HG03575 (cell line): Measurements from ENCODE around the gene PRELID1.
"Not testable (repeated sequence)": the region's sequence is repeated elsewhere in the genome, so short reads cannot be mapped to it uniquely, and the experiment has no call there.

ENCODE experiments used
- ATAC-seq: cut with Tn5 transposase; IDR thresholded peaks from one replicate; pipeline ENCODE4 v1.9.1; 2021; ENCODE audit not compliant: unreplicated experiment, insufficient number of reproducible peaks, low FRiP score; ENCODE audit errors: extremely low read depth

The PRELID1 gene

GRCh38 chr5:177296581-177296980, 7.0 kb upstream of the PRELID1 start:
- no peak for ATAC-seq

- no peak for ATAC-seq
Measured at GRCh38 chr5:177297922-177298321, 5.7 kb upstream of the PRELID1 start.

GRCh38 chr5:177299697-177300096, 3.9 kb upstream of the PRELID1 start:
- ATAC-seq: no peak

GRCh38 chr5:177300236-177300880, 3.2 kb upstream of the PRELID1 start:
- no peak for ATAC-seq

- ATAC-seq: no peak
Measured at GRCh38 chr5:177300951-177301350, 2.6 kb upstream of the PRELID1 start.

GRCh38 chr5:177301503-177302165, 2.0 kb upstream of the PRELID1 start:
- no peak for ATAC-seq

- no peak for ATAC-seq
Measured at GRCh38 chr5:177302354-177303110, 1.1 kb upstream of the PRELID1 start.

- ATAC-seq: no peak
Measured at GRCh38 chr5:177303925-177304391, 359 bp downstream of the PRELID1 start.

GRCh38 chr5:177304392-177305119, 957 bp downstream of the PRELID1 start:
- ATAC-seq: no peak

- not testable (repeated sequence) for ATAC-seq
Measured at GRCh38 chr5:177306103-177306640, 2.6 kb downstream of the PRELID1 start.

- no peak for ATAC-seq
Measured at GRCh38 chr5:177306674-177307543, 3.3 kb downstream of the PRELID1 start.

- no peak for ATAC-seq
Measured at GRCh38 chr5:177307544-177308363, 4.2 kb downstream of the PRELID1 start.

- no peak for ATAC-seq
Measured at GRCh38 chr5:177308740-177309139, 5.1 kb downstream of the PRELID1 start.

- ATAC-seq: no peak
Measured at GRCh38 chr5:177309351-177310191, 6.0 kb downstream of the PRELID1 start.

- ATAC-seq: no peak
Measured at GRCh38 chr5:177310332-177310731, 6.7 kb downstream of the PRELID1 start.

GRCh38 chr5:177310757-177311391, 7.3 kb downstream of the PRELID1 start:
- ATAC-seq: no peak
